GM21619 (cell line): Measurements from ENCODE around the gene CFAP47.
"Not testable (repeated sequence)": the region's sequence is repeated elsewhere in the genome, so short reads cannot be mapped to it uniquely, and the experiment has no call there.

Experiments
- ATAC-seq: cut with Tn5 transposase; IDR thresholded peaks from one replicate; pipeline ENCODE4 v1.9.1; 2021; ENCODE audit not compliant: unreplicated experiment

Gene CFAP47, protein sequence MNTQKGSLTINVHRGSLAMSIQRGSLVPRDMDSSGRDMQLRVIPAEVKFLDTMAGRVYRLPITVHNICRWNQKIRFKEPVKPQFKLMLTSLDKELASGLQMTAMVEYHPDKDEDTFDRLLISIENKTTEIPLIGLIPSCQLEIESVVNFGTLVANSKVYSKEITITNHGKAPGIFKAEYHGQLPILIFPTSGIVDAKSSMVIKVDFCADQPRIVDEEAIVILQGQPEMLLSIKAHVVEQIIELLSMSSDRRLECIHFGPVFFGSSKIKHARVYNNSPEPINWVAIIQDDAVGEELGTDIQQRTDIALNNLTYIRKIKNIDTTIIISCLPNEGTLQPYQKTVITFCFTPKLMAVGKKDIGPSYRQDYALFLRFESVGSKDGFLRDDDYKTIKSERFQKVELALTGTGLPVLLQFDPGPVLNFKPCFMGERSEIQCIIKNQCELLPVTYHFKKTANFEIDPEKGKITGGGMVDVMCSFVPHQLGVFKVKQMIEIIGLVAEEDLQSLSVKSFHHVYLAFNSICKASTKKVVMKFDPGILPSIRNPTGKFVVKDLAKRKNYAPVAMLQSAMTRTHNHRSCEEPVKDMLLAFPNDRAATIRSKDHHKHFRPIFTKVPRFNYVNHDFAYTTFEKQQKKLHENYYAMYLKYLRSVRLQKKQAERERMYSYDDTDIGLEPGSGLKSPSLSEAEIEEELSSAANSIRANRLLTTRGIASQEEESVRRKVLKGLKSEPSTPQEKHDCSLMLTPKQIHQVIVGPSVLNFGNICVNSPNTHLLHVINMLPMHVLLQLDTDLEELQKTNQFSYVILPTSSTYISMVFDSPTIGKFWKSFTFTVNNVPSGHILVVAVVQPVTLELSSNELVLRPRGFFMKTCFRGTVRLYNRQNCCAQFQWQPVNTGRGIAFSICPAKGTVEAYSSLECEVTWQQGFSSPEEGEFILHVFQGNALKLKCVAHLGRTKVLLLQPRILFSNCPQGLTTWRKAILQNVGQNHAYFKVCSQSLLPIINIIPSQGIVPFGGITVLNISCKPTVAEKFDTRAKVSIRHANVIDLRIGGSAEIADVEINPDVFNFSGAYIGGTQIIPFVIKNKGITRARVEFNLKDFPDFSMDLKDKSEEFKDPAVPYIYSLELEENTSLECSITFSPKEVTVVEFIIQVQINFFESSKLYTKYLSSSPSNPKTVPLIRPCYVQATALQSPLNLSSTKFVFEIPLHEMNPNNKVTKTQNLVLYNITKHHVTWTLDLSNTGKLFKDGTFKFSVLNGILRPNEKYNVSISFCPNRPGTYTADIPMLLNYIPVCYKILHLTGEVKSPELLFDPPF (N-terminal part only)

GRCh38 chrX:35919536-35920309 lies at the start of gene CFAP47:
Gene CFAP47 (plus strand): TSS chrX:35919734. CDS start chrX:35919800, 66 bp downstream.
- no peak for ATAC-seq

GRCh38 chrX:35880601-35881000 lies 38.9 kb upstream of the CFAP47 start:
- ATAC-seq: no peak

- no peak for ATAC-seq
Observed at GRCh38 chrX:35886135-35886534, 33.4 kb upstream of the CFAP47 start.

- ATAC-seq: no peak
Observed at GRCh38 chrX:35890699-35891098, 28.8 kb upstream of the CFAP47 start.

DNA sequence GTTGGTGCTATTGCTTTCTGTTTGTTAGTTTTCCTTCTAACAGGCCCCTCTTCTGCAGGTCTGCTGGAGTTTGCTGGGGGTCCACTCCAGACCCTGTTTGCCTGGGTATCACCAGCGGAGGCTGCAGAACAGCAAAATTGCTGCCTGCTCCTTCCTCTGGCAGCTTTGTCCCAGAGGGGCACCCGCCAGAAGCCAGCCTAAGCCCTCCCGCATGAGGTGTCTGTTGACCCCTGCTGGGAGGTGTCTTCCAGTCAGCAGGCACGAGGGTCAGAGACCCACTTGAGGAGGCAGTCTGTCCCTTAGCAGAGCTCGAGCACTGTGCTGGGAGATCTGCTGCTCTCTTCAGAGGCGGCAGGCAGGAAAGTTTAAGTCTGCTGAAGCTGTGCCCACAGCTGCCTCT lies 67.3 kb downstream of the CFAP47 start:
- ATAC-seq: not testable (repeated sequence)

DNA sequence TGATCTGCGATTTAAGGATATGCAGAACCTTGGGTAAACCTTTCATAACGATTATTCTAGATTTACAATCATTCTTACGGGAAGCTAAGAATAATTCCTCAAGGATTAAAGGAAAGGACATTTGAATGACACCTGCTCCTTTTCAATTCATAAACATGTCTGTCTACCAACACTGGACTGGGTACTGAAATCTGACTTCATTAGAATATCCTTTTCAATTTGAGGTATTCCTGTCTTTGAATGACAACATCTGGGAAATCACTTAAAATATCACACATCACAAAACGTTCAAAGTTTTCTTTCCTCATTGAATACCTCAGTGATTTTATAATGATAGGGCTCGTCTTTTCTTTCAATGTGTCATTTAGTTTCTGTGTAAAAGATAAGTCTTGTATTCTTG lies 87.7 kb downstream of the CFAP47 start:
- ATAC-seq: no peak

GRCh38 chrX:36019125-36019524 lies 99.6 kb downstream of the CFAP47 start:
- ATAC-seq: no peak

DNA sequence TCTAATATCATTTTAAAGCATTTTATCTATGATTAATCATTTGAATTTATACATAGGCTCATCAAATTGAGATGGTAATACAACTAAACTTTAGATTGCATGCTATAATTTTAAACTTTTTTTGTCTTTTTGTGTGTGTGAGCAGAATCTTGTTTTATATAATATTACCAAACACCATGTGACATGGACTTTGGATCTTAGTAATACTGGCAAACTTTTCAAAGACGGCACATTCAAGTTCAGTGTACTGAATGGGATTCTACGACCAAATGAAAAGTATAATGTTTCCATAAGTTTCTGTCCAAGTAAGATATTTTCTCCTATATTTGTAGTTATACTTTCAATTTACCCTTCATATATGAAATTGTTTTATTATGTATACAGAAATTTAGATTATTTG lies 116.0 kb downstream of the CFAP47 start:
- no peak for ATAC-seq

DNA sequence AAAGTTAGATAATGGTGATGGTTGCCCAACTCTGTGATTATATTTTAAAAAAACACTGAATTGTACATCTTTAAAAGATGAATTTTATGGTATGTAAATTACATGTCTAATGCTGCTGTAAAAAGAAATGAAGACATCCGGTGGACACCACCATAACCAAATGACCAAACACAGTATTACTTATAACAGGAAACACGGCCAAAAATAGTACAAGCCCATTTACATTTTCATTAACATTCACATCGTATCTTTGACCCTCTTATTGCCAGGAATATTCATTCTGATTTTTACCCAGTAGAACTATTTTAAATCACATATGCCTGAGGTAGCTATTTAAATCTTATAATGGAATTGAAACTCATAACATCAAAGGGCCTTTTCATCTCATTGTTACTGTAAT lies 143.2 kb downstream of the CFAP47 start:
- ATAC-seq: no peak

DNA sequence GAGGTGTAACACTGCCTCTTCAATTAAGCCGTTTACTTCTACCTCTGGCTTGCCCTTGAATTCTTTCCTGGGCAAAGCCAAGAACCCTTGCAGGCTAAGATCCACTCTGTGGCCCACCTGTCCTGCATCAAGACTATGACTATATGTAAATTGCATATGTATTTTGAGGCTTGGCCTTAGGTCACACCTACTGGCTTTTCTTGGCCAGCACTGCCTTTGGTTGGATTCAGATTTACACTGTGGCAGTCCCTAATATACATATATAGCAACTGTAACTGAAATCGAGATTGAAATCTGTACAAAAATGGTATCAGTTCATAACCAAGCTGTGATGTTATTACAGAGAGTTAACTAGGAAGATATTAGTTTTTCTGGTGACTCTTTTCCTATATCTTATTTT lies 151.5 kb downstream of the CFAP47 start:
- ATAC-seq: no peak

DNA sequence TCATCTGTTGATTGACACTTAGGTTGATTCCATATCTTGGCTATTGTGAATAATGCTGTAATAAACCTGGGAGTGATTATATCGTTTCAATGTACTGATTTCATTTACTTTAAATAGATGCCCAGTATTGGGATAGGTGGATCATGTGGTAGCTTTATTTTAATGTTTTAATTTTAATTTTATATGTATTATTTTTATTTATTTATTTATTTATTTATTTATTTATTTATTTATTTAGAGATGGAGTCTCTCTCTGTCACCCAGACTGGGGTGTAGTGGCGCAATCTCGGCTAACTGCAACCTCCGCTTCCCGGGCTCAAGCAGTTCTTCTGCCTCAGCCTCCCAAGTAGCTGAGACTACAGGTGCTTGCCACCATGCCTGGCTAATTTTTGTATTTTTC lies 155.5 kb downstream of the CFAP47 start:
- not testable (repeated sequence) for ATAC-seq

- ATAC-seq: no peak
Observed at GRCh38 chrX:36083256-36083655, 163.7 kb downstream of the CFAP47 start.

GRCh38 chrX:36087366-36087765 lies 167.8 kb downstream of the CFAP47 start:
- no peak for ATAC-seq

DNA sequence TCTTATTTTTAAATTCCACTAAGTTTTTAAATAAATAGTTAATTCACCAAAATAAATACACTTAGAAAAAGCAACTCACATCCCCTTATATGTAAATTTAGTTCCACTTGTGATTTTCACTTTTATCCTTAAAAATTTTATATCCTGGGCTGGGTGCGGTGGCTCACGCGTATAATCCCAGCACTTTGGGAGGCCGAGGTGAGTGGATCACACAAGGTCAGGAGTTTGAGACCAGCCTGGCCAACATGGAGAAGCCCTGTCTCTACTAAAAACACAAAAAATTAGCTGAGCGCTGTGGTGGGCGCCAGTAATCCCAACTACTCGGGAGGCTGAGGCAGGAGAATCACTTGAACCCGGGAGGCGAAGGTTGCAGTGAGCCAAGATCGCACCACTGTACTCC lies 169.4 kb downstream of the CFAP47 start:
- ATAC-seq: not testable (repeated sequence)

- ATAC-seq: no peak
Observed at GRCh38 chrX:36102425-36102824, 182.9 kb downstream of the CFAP47 start.

DNA sequence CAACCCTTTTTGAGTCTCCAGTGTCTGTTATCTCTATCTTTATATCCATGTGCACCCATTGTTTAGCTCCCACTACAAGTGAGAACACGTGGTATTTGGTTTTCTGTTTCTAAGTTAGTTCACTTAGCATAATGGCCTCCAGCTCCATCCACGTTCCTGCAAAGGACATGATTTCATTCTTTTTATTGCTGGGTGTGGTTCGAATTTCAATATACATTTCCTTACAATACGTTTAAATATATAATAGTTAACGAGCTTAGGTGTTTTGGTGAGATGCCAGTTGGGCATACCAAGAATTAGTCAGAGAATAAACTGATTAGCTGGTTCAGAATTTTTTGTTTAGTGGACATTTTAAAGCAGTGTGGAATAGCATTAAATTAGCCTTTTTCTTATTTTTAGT lies 196.7 kb downstream of the CFAP47 start:
- ATAC-seq: no peak

DNA sequence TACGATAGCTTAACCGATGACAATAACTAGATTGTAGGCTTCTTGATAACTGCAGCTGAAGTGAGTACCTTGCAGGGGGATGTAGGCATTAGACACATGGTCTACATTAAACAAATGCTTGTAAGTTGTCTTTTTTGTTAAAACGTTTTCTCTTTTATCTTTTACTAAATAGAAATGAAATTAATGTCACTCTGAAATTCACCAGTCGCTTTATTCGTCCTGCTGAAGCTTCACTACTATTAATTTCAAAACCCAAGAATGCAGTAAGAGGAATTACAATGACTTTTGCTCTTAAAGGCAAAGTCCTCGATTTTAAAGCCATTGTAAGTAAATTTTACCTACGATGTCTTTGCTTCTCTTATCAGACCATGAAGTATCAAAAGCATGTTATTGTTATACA lies 239.7 kb downstream of the CFAP47 start:
- no peak for ATAC-seq

- ATAC-seq: no peak
Observed at GRCh38 chrX:36160081-36160480, 240.5 kb downstream of the CFAP47 start.

DNA sequence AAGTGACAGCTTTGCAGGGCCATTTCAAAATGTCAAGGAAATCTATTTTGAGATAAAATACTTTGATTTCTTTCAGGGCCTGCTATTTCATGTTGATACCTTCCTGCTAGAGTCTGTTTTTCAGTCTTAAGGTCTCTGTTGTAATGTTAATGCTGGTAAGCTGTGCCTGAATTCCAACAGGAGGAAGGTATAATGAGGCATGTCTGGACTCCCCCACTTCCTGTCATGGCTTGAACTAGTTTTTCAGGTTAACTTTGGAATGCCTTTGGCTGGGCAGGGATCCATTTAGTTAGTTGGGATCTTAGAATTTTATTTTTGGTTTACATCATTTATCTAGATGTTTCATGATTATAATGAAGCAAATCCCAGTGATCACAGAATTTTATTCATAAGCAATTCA lies 279.0 kb downstream of the CFAP47 start:
- ATAC-seq: no peak

DNA sequence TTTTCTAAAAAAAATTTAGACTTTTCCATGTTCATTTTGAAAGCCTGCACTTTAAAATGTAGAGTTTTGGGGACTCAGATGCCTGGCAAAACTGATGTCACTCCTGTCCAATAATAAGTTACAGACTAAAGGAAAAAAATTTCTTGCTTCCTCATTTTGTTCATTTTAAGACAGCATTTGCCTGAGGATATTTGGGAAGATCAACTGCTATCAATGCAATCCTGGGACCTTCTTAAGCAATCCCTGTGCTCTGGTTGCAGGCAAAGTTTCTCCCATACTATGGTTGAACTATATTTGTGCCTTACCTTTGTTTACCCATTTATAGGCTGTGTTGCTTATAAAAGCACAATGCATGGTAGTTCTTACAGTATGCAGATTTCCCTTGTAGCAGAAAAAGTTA lies 280.4 kb downstream of the CFAP47 start:
- ATAC-seq: no peak
